Activated B cell treated with CpG ODN at 0.5 μM for 24 hours (primary cell): ENCODE measurements around the gene COASY. TPM values are rescaled to one million over a fixed set of nuclear protein-coding genes. Genes with fewer than 3 reads are reported as not detected.

ENCODE experiments used
- ATAC-seq: fragments of 200-7000 bp; cut with Tn5 transposase; one replicate; pipeline ENCODE4 v1.10.0; 2021; ENCODE audit warnings: low read depth, mild to moderate bottlenecking, moderate library complexity
- CTCF ChIA-PET: fragments of 350-600 bp; sonication (Branson Sonifier 250); formaldehyde crosslinking; loops from one replicate; lab custom pipeline; 2021; ENCODE audit warnings: antibody characterized with exemption; lab: Charles Lee
- POLR2A ChIA-PET: fragments of 350-600 bp; sonication (Branson Sonifier 250); formaldehyde crosslinking; loops from one replicate; lab custom pipeline; 2021; ENCODE audit warnings: antibody characterized with exemption; lab: Charles Lee
- DNase-seq: peaks from one replicate; pipeline ENCODE4 v3.0.0; 2022
- H3K27ac Mint-ChIP-seq: one replicate; pipeline ENCODE4 v1.8.0; 2020; ENCODE audit warnings: mixed read lengths
- H3K27me3 Mint-ChIP-seq: one replicate; pipeline ENCODE4 v1.8.0; 2021; ENCODE audit warnings: mixed read lengths
- H3K36me3 Mint-ChIP-seq: one replicate; pipeline ENCODE4 v1.8.0; 2021; ENCODE audit warnings: low read depth, mixed read lengths
- H3K4me1 Mint-ChIP-seq: one replicate; pipeline ENCODE4 v1.8.0; 2021; ENCODE audit warnings: mixed read lengths
- H3K4me3 Mint-ChIP-seq: one replicate; pipeline ENCODE4 v1.8.0; 2020; ENCODE audit warnings: mild to moderate bottlenecking, mixed read lengths
- H3K9me3 Mint-ChIP-seq: one replicate; pipeline ENCODE4 v1.8.0; 2020; ENCODE audit warnings: mixed read lengths
- CTCF ChIP-seq: fragments of 200-600 bp; IDR thresholded peaks from one replicate; pipeline ENCODE4 v1.8.0; 2022; ENCODE audit warnings: antibody characterized with exemption, mild to moderate bottlenecking
- intact Hi-C: fragments of 100-400 bp; cut with micrococcal nuclease; formaldehyde crosslinking; loops from one replicate; pipeline ENCODE4 v1.15.1; 2024
- total RNA-seq: library from RNA; stranded (reverse); gene quantifications from 2 replicates; pipeline ENCODE4 v1.2.3, GENCODE V29; 2022

COASY gene
- total RNA-seq, 1 donor from 2014 or later = 94.9 TPM

DNA sequence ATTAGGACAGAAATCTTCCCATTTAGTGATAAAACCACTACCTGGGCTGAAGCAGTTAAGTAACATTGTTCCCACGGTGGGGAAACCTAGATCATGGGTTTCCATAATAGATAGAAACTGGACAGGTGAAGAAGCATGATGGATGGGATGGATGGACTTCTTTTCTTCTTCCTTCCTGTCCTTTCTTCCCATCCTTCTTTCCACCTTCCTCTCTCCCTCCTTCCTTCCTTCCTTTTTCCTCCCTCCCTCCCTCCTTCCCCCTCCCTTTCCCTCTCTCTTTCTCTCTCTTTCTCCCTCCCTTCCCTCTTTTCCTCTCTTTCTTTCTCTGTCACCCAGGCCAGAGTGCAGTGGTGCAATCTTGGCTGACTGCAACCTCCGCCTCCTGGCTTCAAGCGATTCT is 12.5 kb downstream of the COASY start:
- ATAC-seq (no peak), DNase-seq (no peak)
- H3K9me3 Mint-ChIP-seq = no peaks in the 10 kb centered on the region
- H3K27me3 Mint-ChIP-seq = no peaks in the 10 kb centered on the region
- no peak overlapping the region for H3K4me3 Mint-ChIP-seq
- ChIA-PET POLR2A (no interaction called here), CTCF (interaction anchor here (0.6 kb wide), 1 partner anchor 630 kb away, joined by 3 read pairs; no protein-coding TSS in a partner anchor)
- intact Hi-C loops = no loop called here
- H3K36me3 Mint-ChIP-seq = peaks cover 60% of the 10 kb centered on the region
- H3K27ac Mint-ChIP-seq = no peak overlapping the region
- H3K4me1 Mint-ChIP-seq = peaks cover 36% of the 10 kb centered on the region
- no peak for TF ChIP-seq CTCF

GRCh38 chr17:42577140-42577531 is 15.2 kb downstream of the COASY start:
- ATAC-seq = no peak
- Mint-ChIP-seq H3K4me1 (peaks cover 38% of the 10 kb centered on the region), H3K27ac (peak overlapping the region; percentile 97), H3K4me3 (peak overlapping the region; percentile 95), H3K27me3 (no peaks in the 10 kb centered on the region), H3K36me3 (peaks cover 62% of the 10 kb centered on the region), H3K9me3 (no peaks in the 10 kb centered on the region)
- TF ChIP-seq CTCF = no peak
- POLR2A ChIA-PET = interaction anchor here (1.4 to 4.6 kb wide), 15 partner anchors 9 to 421 kb away, joined by 4 to 62 read pairs (median 15); partner anchors contain the start of genes BECN1, MLX, NAGLU and PLEKHH3
- DNase-seq = no peak
- CTCF ChIA-PET = interaction anchor here (1.7 to 3.6 kb wide), 12 partner anchors 10 to 352 kb away, joined by 5 to 53 read pairs (median 16); partner anchors contain the start of genes BECN1, CNTNAP1, RAMP2 and RETREG3
- intact Hi-C loops = loop anchor here (1.0 kb wide), 2 partner anchors 10 to 15 kb away; partner anchors contain the start of genes COASY and MLX

DNA sequence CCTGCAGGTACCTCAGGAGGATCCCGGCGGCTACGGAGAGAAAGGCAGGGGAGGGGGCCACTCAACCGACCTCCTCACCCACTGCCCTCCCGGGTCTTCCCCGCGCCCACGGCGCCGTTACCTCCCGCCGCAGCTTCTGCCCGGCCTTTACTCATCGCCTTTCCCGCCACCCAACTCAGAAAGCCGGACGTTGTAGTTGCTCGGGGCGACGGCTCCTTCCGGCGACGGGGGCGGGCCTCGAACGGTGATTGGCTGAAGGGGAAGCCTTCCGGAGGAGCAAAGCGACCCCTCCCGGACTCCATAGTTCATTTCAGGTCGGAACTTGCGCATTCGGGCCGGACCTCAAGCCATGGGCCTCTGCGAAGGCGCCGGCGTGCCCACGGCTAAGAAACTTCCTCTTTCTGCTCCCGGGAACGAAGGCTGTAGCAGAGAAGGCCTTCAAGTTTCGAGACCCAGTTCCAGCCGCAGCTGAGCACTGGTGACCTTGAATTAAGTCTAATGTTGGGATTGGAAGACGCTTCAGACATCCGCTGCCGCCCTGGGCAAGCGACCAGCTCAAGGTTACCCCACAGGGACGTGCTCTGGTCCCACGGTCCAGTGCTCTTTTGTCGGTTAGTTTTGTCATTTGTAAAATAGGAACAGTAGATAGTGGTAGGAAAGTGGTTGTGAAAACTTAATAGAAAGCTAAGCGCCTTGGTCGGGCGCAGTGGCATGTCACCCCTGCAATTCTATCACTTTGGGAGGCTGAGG is 15.8 kb downstream of the COASY start, which contains the start of gene PSMC3IP:
TSS of gene PSMC3IP (minus strand) at position 198 of the 750 bp plus-strand sequence. CDS start at position 155, 43 bp downstream.
- Mint-ChIP-seq H3K36me3 (peaks cover 63% of the 10 kb centered on the region), H3K9me3 (no peaks in the 10 kb centered on the region), H3K27me3 (no peaks in the 10 kb centered on the region), H3K27ac (peak within 1 kb of the TSS; percentile 97), H3K4me1 (peaks cover 38% of the 10 kb centered on the region), H3K4me3 (peak within 1 kb of the TSS; percentile 95)
- ChIA-PET POLR2A (interaction anchor here (0.6 to 4.6 kb wide), 43 partner anchors 8 to 738 kb away, joined by 3 to 62 read pairs (median 5); partner anchors contain the start of genes BECN1, COA3, MLX and NAGLU), CTCF (interaction anchor here (0.5 to 3.6 kb wide), 51 partner anchors 8 to 420 kb away, joined by 3 to 53 read pairs (median 5); partner anchors contain the start of genes BECN1, CNTNAP1, NAGLU and PSME3)
- peak; percentile 86 for DNase-seq
- TF ChIP-seq CTCF = no peak
- ATAC-seq = peak; percentile 90
- intact Hi-C loops = loop anchor here (1.0 to 2.0 kb wide), 11 partner anchors 10 to 421 kb away; partner anchors contain the start of genes BECN1, COASY, MLX and RETREG3

GRCh38 chr17:42578282-42578869 is 16.4 kb downstream of the COASY start:
- no peaks in the 10 kb centered on the region for H3K27me3 Mint-ChIP-seq
- POLR2A ChIA-PET = interaction anchor here (0.6 to 4.6 kb wide), 45 partner anchors 8 to 1346 kb away, joined by 3 to 62 read pairs (median 5); partner anchors contain the start of genes BECN1, COA3, MLX and NAGLU
- peak overlapping the region; percentile 95 for H3K4me3 Mint-ChIP-seq
- H3K4me1 Mint-ChIP-seq = peaks cover 38% of the 10 kb centered on the region
- H3K36me3 Mint-ChIP-seq = peaks cover 63% of the 10 kb centered on the region
- H3K27ac Mint-ChIP-seq = peak overlapping the region; percentile 97
- DNase-seq = peak; percentile 61
- CTCF ChIA-PET = interaction anchor here (0.5 to 3.6 kb wide), 52 partner anchors 8 to 420 kb away, joined by 3 to 53 read pairs (median 5); partner anchors contain the start of genes BECN1, CNTNAP1, NAGLU and PSME3
- peak; percentile 33 for TF ChIP-seq CTCF
- no peaks in the 10 kb centered on the region for H3K9me3 Mint-ChIP-seq
- ATAC-seq = peak; percentile 55
- intact Hi-C loops = loop anchor here (1.0 to 2.0 kb wide), 9 partner anchors 24 to 420 kb away; partner anchors contain the start of genes BECN1, RETREG3, RPL27 and TUBG1
